Erythroblast (primary cell): ENCODE results near the gene KCTD16.

Source experiments
- DNase-seq, 2 experiments: peaks; one replicate each; lab custom pipeline; 2025; lab: John Stamatoyannopoulos, UW
- GATA1 ChIP-seq: IDR thresholded peaks from 2 replicates; pipeline ENCODE4 v1.6.1; 2011; ENCODE audit warnings: low read depth, mild to moderate bottlenecking, control low read depth, low read length, moderate library complexity
- POLR2A ChIP-seq: IDR thresholded peaks from 2 replicates; pipeline ENCODE4 v1.6.1; 2011; ENCODE audit warnings: mild to moderate bottlenecking, low read length

Gene KCTD16

GRCh38 chr5:144170276-144171024 lies at the start of gene KCTD16, which contains the start of gene YIPF5:
Gene KCTD16, plus strand, starts transcription at chr5:144170873.
Gene YIPF5, minus strand, starts transcription at chr5:144170659. Its CDS starts 704 bp downstream, at chr5:144169955.
- DNase-seq: peak; percentile 96 to 97
- TF ChIP-seq GATA1 (no peak), POLR2A (peak; percentile 83)

- TF ChIP-seq GATA1: no peak
- no peak for TF ChIP-seq POLR2A
- DNase-seq: no peak
Measured at GRCh38 chr5:144121577-144121976, 49.1 kb upstream of the KCTD16 start.

GRCh38 chr5:144122081-144122480 lies 48.6 kb upstream of the KCTD16 start:
- TF ChIP-seq GATA1: no peak
- no peak for TF ChIP-seq POLR2A
- DNase-seq: no peak

- no peak for TF ChIP-seq POLR2A
- no peak for TF ChIP-seq GATA1
Measured at GRCh38 chr5:144122641-144123040, 48.0 kb upstream of the KCTD16 start.

GRCh38 chr5:144125163-144125726 lies 45.4 kb upstream of the KCTD16 start:
- TF ChIP-seq POLR2A: no peak
- DNase-seq: no peak

More at GRCh38 chr5:144122641-144123040, 48.0 kb upstream of the KCTD16 start:
- no peak for DNase-seq

- TF ChIP-seq POLR2A: no peak
- TF ChIP-seq GATA1: no peak
- no peak for DNase-seq
Measured at GRCh38 chr5:144126707-144127106, 44.0 kb upstream of the KCTD16 start.

- TF ChIP-seq POLR2A (no peak), GATA1 (no peak)
- no peak for DNase-seq
Measured at GRCh38 chr5:144128844-144129243, 41.8 kb upstream of the KCTD16 start.

- TF ChIP-seq POLR2A (no peak), GATA1 (no peak)
- no peak for DNase-seq
Measured at GRCh38 chr5:144130306-144130705, 40.4 kb upstream of the KCTD16 start.

- TF ChIP-seq POLR2A: no peak
- TF ChIP-seq GATA1: no peak
- DNase-seq: no peak
Measured at GRCh38 chr5:144131261-144131660, 39.4 kb upstream of the KCTD16 start.

- TF ChIP-seq GATA1: no peak
- TF ChIP-seq POLR2A: no peak
- no peak for DNase-seq
Measured at GRCh38 chr5:144133050-144133633, 37.5 kb upstream of the KCTD16 start.

- no peak for DNase-seq
- TF ChIP-seq POLR2A (no peak), GATA1 (no peak)
Measured at GRCh38 chr5:144134194-144134826, 36.4 kb upstream of the KCTD16 start.

GRCh38 chr5:144135113-144135762 lies 35.4 kb upstream of the KCTD16 start:
- TF ChIP-seq POLR2A: no peak
- TF ChIP-seq GATA1: no peak
- DNase-seq: no peak

GRCh38 chr5:144139586-144139985 lies 31.1 kb upstream of the KCTD16 start:
- TF ChIP-seq POLR2A (no peak), GATA1 (no peak)
- DNase-seq: no peak

- TF ChIP-seq POLR2A (no peak), GATA1 (no peak)
- DNase-seq: no peak
Measured at GRCh38 chr5:144141585-144141984, 29.1 kb upstream of the KCTD16 start.
